ENCODE data around the gene NXT1. TPM values are rescaled to one million over a fixed set of nuclear protein-coding genes. Genes with fewer than 3 reads are reported as not detected.

NXT1 gene
- total and polyA plus RNA-seq, 9 donors = 12.5 to 19.4 (median 14.0) TPM

DNA sequence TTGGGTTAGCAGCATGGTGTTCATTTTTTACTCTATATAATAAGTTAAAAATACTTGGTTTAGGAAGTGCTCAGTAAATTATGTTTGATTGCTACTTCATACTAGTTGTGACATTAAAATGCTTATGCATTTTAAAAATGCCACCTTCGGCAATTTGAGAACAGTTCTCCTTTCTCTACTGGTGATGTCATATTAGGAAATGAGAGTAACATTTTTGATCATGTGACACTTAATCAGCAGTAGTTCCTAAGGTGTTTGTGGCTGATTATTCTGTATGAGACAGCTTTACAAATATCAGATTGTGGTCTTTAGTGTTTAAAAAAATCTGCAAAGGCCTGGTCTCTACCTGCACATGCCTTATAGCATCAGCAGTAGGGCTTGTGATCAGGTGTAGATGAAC lies 15.8 kb downstream of the NXT1 start:
- no CpG with 5 or more reads among the region's 1 CpG for WGBS (ENCODE audit: insufficient coverage)
- no peaks in the 10 kb centered on the region for H3K27me3 ChIP-seq (ENCODE audit: control insufficient read depth, insufficient read depth, low read length)
- no peaks in the 10 kb centered on the region for H3K9me3 ChIP-seq (replicated peaks; ENCODE audit: control insufficient read depth, low read depth, low read length)
- H3K36me3 ChIP-seq (ENCODE audit: control insufficient read depth, insufficient read depth, low read length) = peaks cover 43% of the 10 kb centered on the region
- H3K4me1 ChIP-seq (ENCODE audit: control insufficient read depth, insufficient read depth, low read length) = peaks cover 14% of the 10 kb centered on the region
- no peak overlapping the region for H3K27ac ChIP-seq (ENCODE audit: low read length)
- DNase-seq = no peak
- no peak overlapping the region for H3K4me3 ChIP-seq (ENCODE audit: low read length)

GRCh38 chr20:23367770-23368169 lies 17.2 kb downstream of the NXT1 start:
- Histone ChIP-seq H3K9me3 (replicated peaks; ENCODE audit: control insufficient read depth, low read depth, low read length) (no peaks in the 10 kb centered on the region), H3K27ac (ENCODE audit: low read length) (no peak overlapping the region), H3K36me3 (ENCODE audit: control insufficient read depth, insufficient read depth, low read length) (peaks cover 52% of the 10 kb centered on the region), H3K27me3 (ENCODE audit: control insufficient read depth, insufficient read depth, low read length) (no peaks in the 10 kb centered on the region), H3K4me1 (ENCODE audit: control insufficient read depth, insufficient read depth, low read length) (peaks cover 12% of the 10 kb centered on the region), H3K4me3 (ENCODE audit: low read length) (no peak overlapping the region)
- DNase-seq = no peak

DNA sequence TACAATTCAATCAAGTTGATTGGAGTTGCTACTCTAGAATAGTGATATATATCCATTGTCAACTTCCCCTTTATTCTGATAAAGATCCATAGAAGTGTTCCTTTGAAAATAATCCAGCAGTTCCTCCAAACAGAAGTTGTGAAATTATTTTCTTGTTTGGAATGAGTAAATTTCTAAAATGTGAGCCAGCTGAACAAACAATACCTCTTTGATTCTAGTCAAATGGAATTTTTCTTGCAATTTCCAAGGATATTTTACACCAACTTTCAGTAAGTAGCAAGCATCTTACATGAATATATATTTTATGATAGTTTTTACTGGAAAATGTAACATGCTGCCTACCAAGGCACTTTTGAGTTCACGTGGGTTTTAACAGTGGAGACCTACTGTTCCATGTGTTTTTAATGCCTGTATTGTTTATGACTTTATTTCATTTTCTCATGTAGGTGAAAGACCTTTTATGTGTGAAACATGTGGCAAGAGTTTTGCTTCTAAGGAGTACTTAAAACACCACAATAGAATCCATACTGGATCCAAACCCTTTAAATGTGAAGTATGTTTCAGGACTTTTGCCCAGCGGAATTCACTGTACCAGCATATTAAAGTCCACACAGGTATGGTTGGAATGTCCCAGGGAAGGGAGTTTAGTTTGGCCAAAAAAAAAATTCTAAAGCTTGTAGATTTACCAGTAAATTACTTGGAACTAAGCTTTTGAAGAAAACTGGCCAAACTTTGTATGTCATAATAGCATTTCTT lies 17.9 kb downstream of the NXT1 start:
- DNase-seq = no peak
- WGBS (ENCODE audit: insufficient coverage) = no CpG with 5 or more reads among the region's 2 CpGs

DNA sequence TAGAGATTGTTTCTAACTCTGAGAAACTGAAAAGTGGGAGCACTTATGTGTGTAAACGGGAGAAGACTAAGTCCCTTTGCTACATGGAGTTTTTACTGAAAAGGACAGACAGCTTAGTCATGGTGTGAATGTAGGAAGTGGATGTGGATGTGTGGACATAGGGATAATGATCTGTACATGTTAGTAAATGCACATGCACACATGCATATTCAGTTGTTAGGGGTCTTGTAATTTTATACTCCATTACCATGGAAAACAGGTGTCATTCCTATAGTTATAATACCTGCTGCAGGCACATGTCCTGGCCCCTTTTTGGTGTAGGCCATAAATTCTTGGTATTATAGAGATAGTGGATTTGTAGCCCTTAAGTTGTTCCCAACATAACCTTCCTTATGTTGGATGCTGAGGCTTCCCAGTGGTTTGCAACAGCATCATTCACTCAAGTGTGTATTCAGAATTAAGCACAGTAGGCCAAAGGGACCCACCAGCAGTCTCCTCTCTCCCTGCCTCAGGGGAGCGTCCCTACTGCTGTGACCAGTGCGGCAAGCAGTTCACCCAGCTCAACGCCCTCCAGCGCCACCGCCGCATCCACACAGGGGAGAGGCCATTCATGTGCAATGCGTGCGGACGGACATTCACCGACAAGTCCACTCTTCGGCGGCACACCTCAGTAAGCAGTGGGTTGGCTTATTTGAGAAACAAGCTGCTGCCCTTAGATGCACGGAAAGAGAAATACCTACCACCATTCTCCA lies 18.7 kb downstream of the NXT1 start:
- H3K27ac ChIP-seq (ENCODE audit: low read length) = no peak overlapping the region
- H3K4me3 ChIP-seq (ENCODE audit: low read length) = no peak overlapping the region
- peaks cover 4% of the 10 kb centered on the region for H3K4me1 ChIP-seq (ENCODE audit: control insufficient read depth, insufficient read depth, low read length)
- whole genome bisulfite sequencing (ENCODE audit: insufficient coverage) = 80% methylated on average over 2 of the region's 14 CpGs
- no peaks in the 10 kb centered on the region for H3K27me3 ChIP-seq (ENCODE audit: control insufficient read depth, insufficient read depth, low read length)
- DNase-seq = no peak
- H3K36me3 ChIP-seq (ENCODE audit: control insufficient read depth, insufficient read depth, low read length) = peaks cover 61% of the 10 kb centered on the region
- no peaks in the 10 kb centered on the region for H3K9me3 ChIP-seq (replicated peaks; ENCODE audit: control insufficient read depth, low read depth, low read length)

More for the DNA sequence above, 17.9 kb downstream of the NXT1 start:
- H3K36me3 ChIP-seq (ENCODE audit: control insufficient read depth, insufficient read depth, low read length) = peaks cover 56% of the 10 kb centered on the region
- peaks cover 5% of the 10 kb centered on the region for H3K4me1 ChIP-seq (ENCODE audit: control insufficient read depth, insufficient read depth, low read length)
- no peak overlapping the region for H3K27ac ChIP-seq (ENCODE audit: low read length)
- no peaks in the 10 kb centered on the region for H3K27me3 ChIP-seq (ENCODE audit: control insufficient read depth, insufficient read depth, low read length)
- no peaks in the 10 kb centered on the region for H3K9me3 ChIP-seq (replicated peaks; ENCODE audit: control insufficient read depth, low read depth, low read length)
- no peak overlapping the region for H3K4me3 ChIP-seq (ENCODE audit: low read length)

- H3K9me3 ChIP-seq (replicated peaks; ENCODE audit: control insufficient read depth, low read depth, low read length) = no peaks in the 10 kb centered on the region
- peaks cover 56% of the 10 kb centered on the region for H3K36me3 ChIP-seq (ENCODE audit: control insufficient read depth, insufficient read depth, low read length)
- no peak for DNase-seq
- 67% methylated on average over 1 of the region's 5 CpGs for WGBS (ENCODE audit: insufficient coverage)
- H3K27ac ChIP-seq (ENCODE audit: low read length) = no peak overlapping the region
- H3K4me3 ChIP-seq (ENCODE audit: low read length) = no peak overlapping the region
- H3K4me1 ChIP-seq (ENCODE audit: control insufficient read depth, insufficient read depth, low read length) = peaks cover 4% of the 10 kb centered on the region
- H3K27me3 ChIP-seq (ENCODE audit: control insufficient read depth, insufficient read depth, low read length) = no peaks in the 10 kb centered on the region
Measured at GRCh38 chr20:23370274-23370673, 19.7 kb downstream of the NXT1 start.

- Histone ChIP-seq H3K27me3 (ENCODE audit: control insufficient read depth, insufficient read depth, low read length) (no peaks in the 10 kb centered on the region), H3K4me1 (ENCODE audit: control insufficient read depth, insufficient read depth, low read length) (peaks cover 2% of the 10 kb centered on the region), H3K36me3 (ENCODE audit: control insufficient read depth, insufficient read depth, low read length) (peaks cover 56% of the 10 kb centered on the region), H3K27ac (ENCODE audit: low read length) (no peak overlapping the region), H3K9me3 (replicated peaks; ENCODE audit: control insufficient read depth, low read depth, low read length) (no peaks in the 10 kb centered on the region), H3K4me3 (ENCODE audit: low read length) (no peak overlapping the region)
- no CpG with 5 or more reads among the region's 3 CpGs for WGBS (ENCODE audit: insufficient coverage)
- no peak for DNase-seq
Measured at GRCh38 chr20:23370873-23371272, 20.3 kb downstream of the NXT1 start.

DNA sequence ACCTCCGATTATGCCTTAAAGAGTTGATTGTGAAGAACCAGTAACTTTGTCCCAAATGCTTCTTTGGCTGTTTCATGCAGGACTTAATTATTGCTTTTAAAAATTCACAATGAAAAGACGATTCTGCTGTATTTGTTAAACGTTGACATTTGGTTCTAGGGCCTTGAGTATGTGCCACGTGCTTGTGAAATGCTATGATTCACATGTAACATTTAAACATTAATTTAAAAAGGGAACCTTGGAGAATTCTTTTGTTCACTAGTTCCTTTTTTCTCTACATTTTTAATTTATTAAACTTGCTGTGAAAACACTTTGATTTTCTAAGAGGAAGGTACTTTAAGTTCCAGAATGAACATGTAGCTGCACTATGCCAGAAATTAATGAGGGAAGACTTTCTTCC lies 20.9 kb downstream of the NXT1 start:
- Histone ChIP-seq H3K9me3 (replicated peaks; ENCODE audit: control insufficient read depth, low read depth, low read length) (no peaks in the 10 kb centered on the region), H3K36me3 (ENCODE audit: control insufficient read depth, insufficient read depth, low read length) (peaks cover 55% of the 10 kb centered on the region), H3K27ac (ENCODE audit: low read length) (no peak overlapping the region), H3K4me1 (ENCODE audit: control insufficient read depth, insufficient read depth, low read length) (no peaks in the 10 kb centered on the region), H3K4me3 (ENCODE audit: low read length) (no peak overlapping the region), H3K27me3 (ENCODE audit: control insufficient read depth, insufficient read depth, low read length) (no peaks in the 10 kb centered on the region)
- no peak for DNase-seq
- WGBS (ENCODE audit: insufficient coverage) = 88% methylated on average over 1 of the region's 4 CpGs

GRCh38 chr20:23374441-23374840 lies 23.9 kb downstream of the NXT1 start:
- no peak overlapping the region for H3K4me3 ChIP-seq (ENCODE audit: low read length)
- DNase-seq = no peak
- no peaks in the 10 kb centered on the region for H3K4me1 ChIP-seq (ENCODE audit: control insufficient read depth, insufficient read depth, low read length)
- 87% methylated on average over 5 of the region's 5 CpGs for WGBS (ENCODE audit: insufficient coverage)
- no peaks in the 10 kb centered on the region for H3K9me3 ChIP-seq (replicated peaks; ENCODE audit: control insufficient read depth, low read depth, low read length)
- H3K27me3 ChIP-seq (ENCODE audit: control insufficient read depth, insufficient read depth, low read length) = no peaks in the 10 kb centered on the region
- H3K36me3 ChIP-seq (ENCODE audit: control insufficient read depth, insufficient read depth, low read length) = peaks cover 53% of the 10 kb centered on the region
- H3K27ac ChIP-seq (ENCODE audit: low read length) = no peak overlapping the region

- Histone ChIP-seq H3K4me3 (ENCODE audit: low read length) (no peak overlapping the region), H3K27ac (ENCODE audit: low read length) (no peak overlapping the region), H3K36me3 (ENCODE audit: control insufficient read depth, insufficient read depth, low read length) (peaks cover 42% of the 10 kb centered on the region), H3K4me1 (ENCODE audit: control insufficient read depth, insufficient read depth, low read length) (no peaks in the 10 kb centered on the region), H3K9me3 (replicated peaks; ENCODE audit: control insufficient read depth, low read depth, low read length) (no peaks in the 10 kb centered on the region), H3K27me3 (ENCODE audit: control insufficient read depth, insufficient read depth, low read length) (no peaks in the 10 kb centered on the region)
- no peak for DNase-seq
- 73% methylated on average over 2 of the region's 5 CpGs for WGBS (ENCODE audit: insufficient coverage)
Measured at GRCh38 chr20:23375827-23376226, 25.2 kb downstream of the NXT1 start.

GRCh38 chr20:23379772-23380171 lies 29.2 kb downstream of the NXT1 start:
- H3K27ac ChIP-seq (ENCODE audit: low read length) = no peak overlapping the region
- no peak for DNase-seq
- H3K4me1 ChIP-seq (ENCODE audit: control insufficient read depth, insufficient read depth, low read length) = no peaks in the 10 kb centered on the region
- H3K27me3 ChIP-seq (ENCODE audit: control insufficient read depth, insufficient read depth, low read length) = no peaks in the 10 kb centered on the region
- no peak overlapping the region for H3K4me3 ChIP-seq (ENCODE audit: low read length)
- H3K9me3 ChIP-seq (replicated peaks; ENCODE audit: control insufficient read depth, low read depth, low read length) = no peaks in the 10 kb centered on the region
- H3K36me3 ChIP-seq (ENCODE audit: control insufficient read depth, insufficient read depth, low read length) = peaks cover 25% of the 10 kb centered on the region

Data from muscle of leg (tissue), 11 donors.